HEK293 (cell line): Measurements from ENCODE around the gene HEATR3.

Experiments used
- CTCF ChIP-seq: fragments of 450-650 bp; formaldehyde crosslinking; IDR thresholded peaks from 2 replicates; pipeline ENCODE4 v1.5.1; 2016; ENCODE audit warnings: missing biosample characterization, missing genetic modification characterization
- REST ChIP-seq: fragments of 450-650 bp; formaldehyde crosslinking; IDR thresholded peaks from 2 replicates; pipeline ENCODE4 v1.5.1; 2016; ENCODE audit warnings: missing biosample characterization, missing genetic modification characterization
- ZNF324 ChIP-seq: fragments of 450-650 bp; formaldehyde crosslinking; IDR thresholded peaks from 2 replicates; pipeline ENCODE4 v1.5.1; 2016; ENCODE audit warnings: missing biosample characterization, missing genetic modification characterization

- TF ChIP-seq CTCF (tag by site-specific recombination) (no peak), REST (no peak), ZNF324 (no peak)
Measured at GRCh38 chr16:50021544-50021943, 44.2 kb upstream of the HEATR3 start.
